Keratinocyte (primary cell): Measurements from ENCODE around the gene ZSWIM6. TPM values are rescaled to one million over a fixed set of nuclear protein-coding genes. Genes with fewer than 3 reads are reported as not detected.

Experiments
- DNase-seq: peaks from one replicate; pipeline ENCODE4 v3.0.0-alpha.2; 2011; ENCODE audit warnings: low read depth, missing footprints, low spot score
- FAIRE-seq: peaks from 2 replicates; lab custom pipeline; 2011; peaks lifted over from hg19 to GRCh38; lab: Jason Lieb, UNC
- H2AFZ ChIP-seq: 2 replicates; pipeline ENCODE4 v1.6.0; 2012; ENCODE audit warnings: low read length, control low read depth, inconsistent platforms; ENCODE audit not compliant: control insufficient read depth
- H3K27ac ChIP-seq: 2 replicates; pipeline ENCODE4 v1.5.1; 2011; ENCODE audit warnings: low read length; ENCODE audit not compliant: control insufficient read depth, insufficient read depth
- H3K27me3 ChIP-seq: 3 replicates; pipeline ENCODE4 v1.6.0; 2011; ENCODE audit warnings: low read length; ENCODE audit not compliant: control insufficient read depth, insufficient read depth; ENCODE audit errors: extremely low read depth
- H3K36me3 ChIP-seq, 2 experiments: 2 replicates in 1 of 2; 3 replicates in 1 of 2; pipeline ENCODE4 v1.5.1; 2011; ENCODE audit warnings: low read length in 2 of 2, mild to moderate bottlenecking in 1 of 2; ENCODE audit not compliant: control insufficient read depth in 2 of 2, insufficient read depth in 2 of 2; ENCODE audit errors: extremely low read depth in 1 of 2
- H3K4me1 ChIP-seq: 3 replicates; pipeline ENCODE4 v1.5.1; 2011; ENCODE audit warnings: low read length; ENCODE audit not compliant: control insufficient read depth, insufficient read depth; ENCODE audit errors: extremely low read depth
- H3K4me2 ChIP-seq: 3 replicates; pipeline ENCODE4 v1.6.0; 2011; ENCODE audit warnings: low read depth, low read length; ENCODE audit not compliant: control insufficient read depth, insufficient read depth; ENCODE audit errors: extremely low read depth
- H3K4me3 ChIP-seq, 3 experiments: fragments of 200-600 bp in 1 of 3; sonication (generic) in 1 of 3; 2 replicates in 2 of 3; 3 replicates in 1 of 3; pipeline ENCODE4 v1.5.1; 2011 to 2016; ENCODE audit warnings: low read length in 3 of 3, mild to moderate bottlenecking in 3 of 3, control low read depth in 2 of 3, inconsistent platforms in 1 of 3, low read depth in 1 of 3, mixed read lengths in 1 of 3, mixed run types in 1 of 3, moderate library complexity in 1 of 3; ENCODE audit not compliant: control insufficient read depth in 2 of 3, insufficient read depth in 2 of 3; ENCODE audit errors: extremely low read depth in 1 of 3
- H3K79me2 ChIP-seq: 2 replicates; pipeline ENCODE4 v1.6.0; 2012; ENCODE audit warnings: low read length; ENCODE audit not compliant: control insufficient read depth, insufficient read depth
- H3K9ac ChIP-seq: 3 replicates; pipeline ENCODE4 v1.6.0; 2011; ENCODE audit warnings: low read length; ENCODE audit not compliant: control insufficient read depth, insufficient read depth; ENCODE audit errors: extremely low read depth
- H3K9me1 ChIP-seq: 3 replicates; pipeline ENCODE4 v1.6.0; 2011; ENCODE audit warnings: low read length; ENCODE audit not compliant: control insufficient read depth, insufficient read depth; ENCODE audit errors: extremely low read depth
- H3K9me3 ChIP-seq: 2 replicates; pipeline ENCODE4 v1.5.1; 2012; ENCODE audit warnings: low read depth, low read length; ENCODE audit not compliant: control insufficient read depth
- H4K20me1 ChIP-seq: 3 replicates; pipeline ENCODE4 v1.6.0; 2011; ENCODE audit warnings: low read length; ENCODE audit not compliant: control insufficient read depth, insufficient read depth; ENCODE audit errors: extremely low read depth
- EZH2 ChIP-seq: IDR thresholded peaks from one replicate; pipeline ENCODE4 v1.6.1; 2012; ENCODE audit warnings: inconsistent platforms, mild to moderate bottlenecking, low read length, moderate library complexity
- dilution Hi-C: fragments of 300-500 bp; cut with MboI; formaldehyde crosslinking; loops from one replicate; pipeline ENCODE4 v1.7.0; 2020; ENCODE audit warnings: low sequenced_read_pairs; ENCODE audit not compliant: extremely low pct_ligation_motif_present
- polyA plus RNA-seq, 5 experiments: library from polyadenylated mRNA; depleted of rRNA in 3 of 5; stranded (reverse) in 3 of 5; stranded (forward) in 1 of 5; unstranded in 1 of 5; fragments of >200 nt; gene quantifications; 1 replicate in 1 of 5; 2 replicates in 3 of 5; 3 replicates in 1 of 5; pipeline versions ENCODE4 v1.2.1 to v1.2.3, GENCODE V29; 2011 to 2012; ENCODE audit warnings: missing spikeins in 2 of 5, low read depth in 1 of 5, low replicate concordance in 1 of 5
- TF ChIP-seq, protein P1 (sequence below), 3 experiments: IDR thresholded peaks in 1 of 3; conservative IDR thresholded peaks in 1 of 3; optimal IDR thresholded peaks in 1 of 3; 2 replicates in 2 of 3; 3 replicates in 1 of 3; pipeline versions ENCODE3 to v1.5.1; 2011; ENCODE audit warnings: low read length in 3 of 3, mild to moderate bottlenecking in 3 of 3, moderate library complexity in 2 of 3, control low read depth in 1 of 3, inconsistent platforms in 1 of 3; ENCODE audit not compliant: insufficient read depth in 2 of 3; ENCODE audit errors: extremely low read depth in 1 of 3

Gene ZSWIM6
- polyA plus RNA-seq, 1 donor (not counting 4 experiments of a cell fraction or from before 2014, with no cell fraction given) = 9.9 TPM

DNA sequence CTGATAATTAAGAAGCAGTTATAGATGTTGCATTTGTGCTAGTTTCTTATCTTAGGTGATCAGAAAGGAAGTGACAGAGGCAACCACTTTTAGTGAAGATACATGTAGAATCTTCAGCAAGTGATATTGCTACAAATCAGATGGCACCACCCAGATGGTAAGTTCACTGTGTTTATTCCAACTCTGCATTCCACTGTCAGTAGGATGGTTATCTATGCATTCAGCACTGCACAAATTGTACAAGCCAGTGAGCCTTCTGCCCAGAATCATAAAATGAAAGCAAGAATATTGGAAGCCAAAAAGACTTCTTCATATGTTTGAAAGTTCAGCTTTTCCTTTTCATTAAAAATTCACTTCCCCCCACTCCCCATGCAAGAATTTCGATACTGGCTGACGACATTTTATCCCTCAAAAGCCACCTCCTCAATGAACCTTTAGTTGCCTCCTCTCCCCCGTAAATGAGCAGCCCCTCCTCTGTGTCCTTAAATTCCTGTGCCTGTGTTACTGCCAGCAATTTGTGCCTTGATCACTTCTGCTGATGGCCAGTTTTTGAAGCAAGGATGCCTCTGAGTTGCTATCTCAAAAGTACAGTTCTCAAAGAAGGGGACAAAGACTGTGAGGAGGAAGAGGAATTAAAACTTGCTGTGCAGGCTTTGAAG lies 91.6 kb downstream of the ZSWIM6 start:
- H3K4me1 ChIP-seq = no peaks in the 10 kb centered on the region
- DNase-seq (no peak), FAIRE-seq (no peak)
- H3K79me2 ChIP-seq = peaks cover 37% of the 10 kb centered on the region
- H3K27ac ChIP-seq = no peak overlapping the region
- no peak overlapping the region for H3K4me3 ChIP-seq
- no peaks in the 10 kb centered on the region for H3K9me1 ChIP-seq
- H3K36me3 ChIP-seq = no peaks in the 10 kb centered on the region
- no peak for TF ChIP-seq EZH2
- TF ChIP-seq, protein P1, sequence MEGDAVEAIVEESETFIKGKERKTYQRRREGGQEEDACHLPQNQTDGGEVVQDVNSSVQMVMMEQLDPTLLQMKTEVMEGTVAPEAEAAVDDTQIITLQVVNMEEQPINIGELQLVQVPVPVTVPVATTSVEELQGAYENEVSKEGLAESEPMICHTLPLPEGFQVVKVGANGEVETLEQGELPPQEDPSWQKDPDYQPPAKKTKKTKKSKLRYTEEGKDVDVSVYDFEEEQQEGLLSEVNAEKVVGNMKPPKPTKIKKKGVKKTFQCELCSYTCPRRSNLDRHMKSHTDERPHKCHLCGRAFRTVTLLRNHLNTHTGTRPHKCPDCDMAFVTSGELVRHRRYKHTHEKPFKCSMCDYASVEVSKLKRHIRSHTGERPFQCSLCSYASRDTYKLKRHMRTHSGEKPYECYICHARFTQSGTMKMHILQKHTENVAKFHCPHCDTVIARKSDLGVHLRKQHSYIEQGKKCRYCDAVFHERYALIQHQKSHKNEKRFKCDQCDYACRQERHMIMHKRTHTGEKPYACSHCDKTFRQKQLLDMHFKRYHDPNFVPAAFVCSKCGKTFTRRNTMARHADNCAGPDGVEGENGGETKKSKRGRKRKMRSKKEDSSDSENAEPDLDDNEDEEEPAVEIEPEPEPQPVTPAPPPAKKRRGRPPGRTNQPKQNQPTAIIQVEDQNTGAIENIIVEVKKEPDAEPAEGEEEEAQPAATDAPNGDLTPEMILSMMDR (optimal IDR thresholded peaks at IDR 0.05 in 1 of 3, IDR thresholded peaks at IDR 0.05 in 1 of 3, conservative IDR thresholded peaks at IDR 0.05 in 1 of 3; ENCODE audit: extremely low read depth in 1 of 3, insufficient read depth in 2 of 3, low read length in 3 of 3) = no peak
- no peaks in the 10 kb centered on the region for H3K9me3 ChIP-seq
- dilution Hi-C loops = no loop called here
- H4K20me1 ChIP-seq = no peaks in the 10 kb centered on the region
- no peak overlapping the region for H3K9ac ChIP-seq
- H3K27me3 ChIP-seq = no peaks in the 10 kb centered on the region
- no peak overlapping the region for H3K4me2 ChIP-seq
- H2AFZ ChIP-seq = no peak overlapping the region

DNA sequence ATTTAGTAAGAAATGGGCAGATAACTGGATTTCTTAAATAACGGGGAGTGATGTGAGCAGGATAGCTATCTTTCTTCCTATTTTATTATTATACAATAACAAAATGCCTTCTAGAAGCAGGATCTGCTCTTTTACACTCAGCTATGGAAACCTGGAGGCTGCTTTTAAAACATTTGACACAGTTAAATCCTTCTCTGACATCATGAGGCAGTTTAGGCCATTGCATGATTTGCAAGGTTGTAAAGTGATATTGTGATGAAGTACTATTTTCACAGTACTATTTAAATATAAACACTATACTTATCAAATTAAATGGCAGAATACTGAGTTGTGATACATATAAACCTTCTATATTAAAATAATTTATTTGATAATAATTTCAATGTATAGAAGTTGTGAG lies 93.9 kb downstream of the ZSWIM6 start:
- Histone ChIP-seq H3K9me3 (no peaks in the 10 kb centered on the region), H3K4me2 (no peak overlapping the region), H3K79me2 (peaks cover 36% of the 10 kb centered on the region), H3K27ac (no peak overlapping the region), H3K27me3 (no peaks in the 10 kb centered on the region), H4K20me1 (peaks cover 3% of the 10 kb centered on the region), H3K4me1 (no peaks in the 10 kb centered on the region), H3K36me3 (no peaks in the 10 kb centered on the region), H3K4me3 (no peak overlapping the region), H3K9ac (no peak overlapping the region), H2AFZ (no peak overlapping the region), H3K9me1 (no peaks in the 10 kb centered on the region)
- FAIRE-seq = no peak
- no peak for TF ChIP-seq EZH2
- TF ChIP-seq, protein P1 (optimal IDR thresholded peaks at IDR 0.05 in 1 of 3, IDR thresholded peaks at IDR 0.05 in 1 of 3, conservative IDR thresholded peaks at IDR 0.05 in 1 of 3; ENCODE audit: extremely low read depth in 1 of 3, insufficient read depth in 2 of 3, low read length in 3 of 3) = no peak
- no peak for DNase-seq
- dilution Hi-C loops = no loop called here
